IPS-NIHi7 (cell line): ENCODE measurements around the gene RTL5.

ENCODE experiments used
- DNase-seq: peaks from one replicate; pipeline ENCODE4 v3.0.0; 2012; ENCODE audit warnings: mixed read lengths; ENCODE audit errors: extremely low spot score

Gene RTL5

DNA sequence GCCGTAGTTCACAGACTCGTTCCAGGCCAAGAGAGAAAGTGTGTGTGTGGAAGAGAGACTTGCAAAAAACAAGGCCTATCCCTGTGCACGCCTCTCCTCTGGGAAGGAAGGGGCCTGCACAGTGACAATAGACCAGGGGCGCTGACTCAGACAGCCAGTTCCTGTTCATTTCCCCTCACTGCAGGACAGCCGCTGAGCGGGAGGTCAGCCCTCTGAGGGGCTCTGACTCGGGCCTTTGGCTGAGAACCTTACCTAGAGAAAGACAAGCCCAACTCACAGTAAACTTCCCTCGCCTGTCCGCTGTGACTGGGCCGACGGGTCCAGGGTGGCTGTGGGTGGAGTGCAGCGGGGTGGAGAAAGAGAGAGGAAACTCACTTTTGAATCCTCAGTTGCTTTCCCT is 52.1 kb downstream of the RTL5 start:
- peak; percentile 21 for DNase-seq

DNA sequence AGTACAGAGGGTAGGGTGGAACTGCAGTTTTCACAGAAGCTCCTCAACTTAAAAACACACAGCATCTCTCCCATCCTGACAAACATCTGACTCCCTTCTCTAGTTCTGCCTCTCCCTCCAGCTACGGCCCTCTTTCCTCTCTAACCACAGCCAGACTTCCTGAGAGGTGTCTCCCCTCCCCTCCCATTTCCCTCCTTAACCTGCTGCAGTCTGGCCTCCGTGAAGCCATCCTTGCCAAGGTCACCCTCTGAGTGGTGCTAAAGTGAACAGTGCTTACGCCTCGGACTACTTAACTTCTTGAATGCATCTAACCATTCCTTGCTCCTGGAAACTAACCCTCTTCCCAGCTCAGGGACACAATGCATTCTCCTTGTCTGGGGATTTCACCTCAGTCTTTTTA is 53.3 kb downstream of the RTL5 start:
- DNase-seq = no peak
